OCI-LY1 (cell line): Measurements from ENCODE around the gene ANKRD6.

Experiments used
- EZH2 ChIP-seq: fragments of 200-600 bp; sonication (generic), shearing (Covaris generic); IDR thresholded peaks from 2 replicates; pipeline ENCODE4 v1.8.0; 2017; ENCODE audit warnings: borderline replicate concordance, mixed run types, mild to moderate bottlenecking, antibody characterized with exemption, low read length, moderate library complexity, mixed read lengths
- TF ChIP-seq, protein P1 (sequence below): fragments of 200-600 bp; sonication (generic), shearing (Covaris generic); IDR thresholded peaks from 2 replicates; pipeline ENCODE4 v1.5.1; 2017; ENCODE audit warnings: mild to moderate bottlenecking, antibody characterized with exemption, low read length, moderate library complexity, mixed read lengths

DNA sequence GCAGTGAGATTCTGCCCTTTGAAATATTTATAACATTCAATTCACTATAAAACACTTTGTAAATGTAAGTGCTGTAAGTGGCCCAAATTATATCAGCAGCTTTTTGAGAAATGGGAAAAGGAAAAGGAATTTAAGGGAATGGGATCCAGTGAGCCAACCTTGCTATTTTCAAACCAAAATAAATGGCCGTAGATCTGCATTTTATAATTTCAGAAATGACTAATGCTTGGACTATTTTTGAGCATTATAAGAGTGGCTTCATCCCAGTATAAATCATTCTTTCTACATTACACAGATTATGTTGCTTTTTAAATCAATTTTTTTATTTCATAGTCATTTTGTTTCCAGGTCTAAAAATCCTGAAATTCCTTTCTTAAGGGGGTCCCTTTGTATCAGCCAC is 49.2 kb downstream of the ANKRD6 start:
- TF ChIP-seq, protein P1, sequence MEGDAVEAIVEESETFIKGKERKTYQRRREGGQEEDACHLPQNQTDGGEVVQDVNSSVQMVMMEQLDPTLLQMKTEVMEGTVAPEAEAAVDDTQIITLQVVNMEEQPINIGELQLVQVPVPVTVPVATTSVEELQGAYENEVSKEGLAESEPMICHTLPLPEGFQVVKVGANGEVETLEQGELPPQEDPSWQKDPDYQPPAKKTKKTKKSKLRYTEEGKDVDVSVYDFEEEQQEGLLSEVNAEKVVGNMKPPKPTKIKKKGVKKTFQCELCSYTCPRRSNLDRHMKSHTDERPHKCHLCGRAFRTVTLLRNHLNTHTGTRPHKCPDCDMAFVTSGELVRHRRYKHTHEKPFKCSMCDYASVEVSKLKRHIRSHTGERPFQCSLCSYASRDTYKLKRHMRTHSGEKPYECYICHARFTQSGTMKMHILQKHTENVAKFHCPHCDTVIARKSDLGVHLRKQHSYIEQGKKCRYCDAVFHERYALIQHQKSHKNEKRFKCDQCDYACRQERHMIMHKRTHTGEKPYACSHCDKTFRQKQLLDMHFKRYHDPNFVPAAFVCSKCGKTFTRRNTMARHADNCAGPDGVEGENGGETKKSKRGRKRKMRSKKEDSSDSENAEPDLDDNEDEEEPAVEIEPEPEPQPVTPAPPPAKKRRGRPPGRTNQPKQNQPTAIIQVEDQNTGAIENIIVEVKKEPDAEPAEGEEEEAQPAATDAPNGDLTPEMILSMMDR, result no peak
- no peak for TF ChIP-seq EZH2
